Measurements from ENCODE around the gene TSPAN3.
A peak's percentile ranks its signal among the peaks of the same experiment; 100 is the strongest.

The TSPAN3 gene

DNA sequence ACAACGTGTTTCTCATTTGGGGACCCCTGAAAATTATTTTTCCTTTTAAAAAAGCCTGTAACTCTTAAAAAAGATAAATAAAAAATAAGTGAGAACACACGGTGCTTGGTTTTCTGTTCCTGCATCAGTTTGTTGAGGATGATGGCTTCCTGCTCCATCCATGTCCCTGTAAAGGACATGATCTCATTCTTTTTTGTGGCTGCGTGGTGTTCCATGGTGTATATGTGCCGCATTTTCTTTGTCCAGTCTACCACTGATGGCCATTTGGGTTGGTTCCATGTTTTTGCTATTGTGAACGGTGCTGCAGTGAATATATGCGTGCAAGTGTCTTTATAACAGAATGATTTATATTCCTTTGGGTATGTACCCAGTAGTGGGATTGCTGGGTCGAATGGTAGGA is 2.3 kb downstream of the TSPAN3 start:
- no peak for TF ChIP-seq CTCF (conservative IDR thresholded peaks at IDR 0.05; ENCODE audit: control insufficient read depth, insufficient read depth, low read depth, low read length)
- no peak for DNase-seq (ENCODE audit: low read depth)
- H3K4me3 ChIP-seq (ENCODE audit: control insufficient read depth, low read depth, low read length) = no peak overlapping the region

- no peak for DNase-seq (ENCODE audit: low read depth)
- no peak overlapping the region for H3K4me3 ChIP-seq (ENCODE audit: control insufficient read depth, low read depth, low read length)
Measured at GRCh38 chr15:77067691-77068367, 3.1 kb downstream of the TSPAN3 start.

GRCh38 chr15:77066971-77067690 is 3.8 kb downstream of the TSPAN3 start:
- no peak overlapping the region for H3K4me3 ChIP-seq (ENCODE audit: control insufficient read depth, low read depth, low read length)
- no peak for DNase-seq (ENCODE audit: low read depth)
- TF ChIP-seq CTCF (conservative IDR thresholded peaks at IDR 0.05; ENCODE audit: control insufficient read depth, insufficient read depth, low read depth, low read length) = no peak

More at GRCh38 chr15:77067691-77068367, 3.1 kb downstream of the TSPAN3 start:
- TF ChIP-seq CTCF (conservative IDR thresholded peaks at IDR 0.05; ENCODE audit: control insufficient read depth, insufficient read depth, low read depth, low read length) = no peak

DNA sequence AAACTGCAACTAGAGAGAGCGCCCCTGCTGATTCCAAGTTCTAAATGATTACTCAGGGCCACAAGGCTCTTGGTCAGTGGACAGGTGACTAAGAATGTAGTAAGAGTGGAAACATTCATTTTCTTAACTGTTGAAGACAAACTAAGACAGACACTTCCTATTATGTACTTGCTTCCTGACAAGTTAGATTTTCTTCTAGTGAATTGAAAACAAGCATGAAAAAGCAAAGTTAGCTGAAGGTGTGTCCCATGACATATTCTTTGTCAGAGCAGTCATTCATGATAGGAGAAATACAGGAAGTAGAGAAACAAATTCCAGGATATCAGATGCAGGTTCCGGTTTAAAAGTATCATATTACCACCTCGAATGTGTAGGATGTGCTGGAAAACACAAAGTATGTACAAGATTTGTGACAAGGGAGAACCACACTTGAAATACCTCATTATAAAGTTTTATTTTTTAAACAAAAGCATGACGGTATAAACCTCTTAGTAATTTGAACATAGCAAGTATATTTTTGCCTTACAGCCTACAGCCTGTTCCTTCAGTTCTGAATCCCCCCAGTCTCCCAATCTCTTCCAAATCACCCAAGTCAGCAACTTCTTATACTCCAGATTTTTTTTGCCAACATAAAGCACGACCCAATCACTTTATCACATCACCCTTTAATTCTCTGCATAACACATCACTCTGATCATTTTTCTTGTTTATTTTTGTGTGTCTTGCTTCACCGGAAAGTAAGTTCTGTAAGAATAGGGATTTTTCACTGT is 6.2 kb downstream of the TSPAN3 start:
- DNase-seq (ENCODE audit: low read depth) = peak; percentile 73
- no peak overlapping the region for H3K4me3 ChIP-seq (ENCODE audit: control insufficient read depth, low read depth, low read length)

GRCh38 chr15:77064063-77064462 is 6.8 kb downstream of the TSPAN3 start:
- no peak for TF ChIP-seq CTCF (conservative IDR thresholded peaks at IDR 0.05; ENCODE audit: control insufficient read depth, insufficient read depth, low read depth, low read length)
- no peak overlapping the region for H3K4me3 ChIP-seq (ENCODE audit: control insufficient read depth, low read depth, low read length)
- no peak for DNase-seq (ENCODE audit: low read depth)

More for the DNA sequence above, 6.2 kb downstream of the TSPAN3 start:
- no peak for TF ChIP-seq CTCF (conservative IDR thresholded peaks at IDR 0.05; ENCODE audit: control insufficient read depth, insufficient read depth, low read depth, low read length)

GRCh38 chr15:77063249-77063648 is 7.7 kb downstream of the TSPAN3 start:
- no peak for DNase-seq (ENCODE audit: low read depth)
- H3K4me3 ChIP-seq (ENCODE audit: control insufficient read depth, low read depth, low read length) = no peak overlapping the region
- no peak for TF ChIP-seq CTCF (conservative IDR thresholded peaks at IDR 0.05; ENCODE audit: control insufficient read depth, insufficient read depth, low read depth, low read length)

All from fibroblast of mammary gland (primary cell).